Kasumi-1 (cell line): Measurements from ENCODE around the gene ADAT3.

Experiments
- DNase-seq, 2 experiments: peaks; one replicate each; lab custom pipeline; 2025; lab: John Stamatoyannopoulos, UW

Gene ADAT3

GRCh38 chr19:1938071-1938470 is 32.9 kb downstream of the ADAT3 start:
- no peak for DNase-seq

GRCh38 chr19:1941146-1942077 is 36.2 kb downstream of the ADAT3 start, which contains the start of gene CSNK1G2:
Gene CSNK1G2 (plus strand): TSS chr19:1941172. CDS start chr19:1969773, 28,601 bp downstream.
- no peak for DNase-seq

- DNase-seq, result peak; percentile 68 to 75
Measured at GRCh38 chr19:1942078-1942933, 37.1 kb downstream of the ADAT3 start.

GRCh38 chr19:1942934-1943555 is 37.8 kb downstream of the ADAT3 start:
- peak; percentile 56 to 60 for DNase-seq

GRCh38 chr19:1943661-1944087 is 38.5 kb downstream of the ADAT3 start:
- DNase-seq, result no peak

GRCh38 chr19:1944088-1944915 is 39.1 kb downstream of the ADAT3 start:
- peak; percentile 30 to 47 for DNase-seq

GRCh38 chr19:1944916-1945561 is 39.8 kb downstream of the ADAT3 start:
- DNase-seq, result no peak

GRCh38 chr19:1945899-1946298 is 40.7 kb downstream of the ADAT3 start:
- peak; percentile 6 to 8 for DNase-seq

GRCh38 chr19:1947651-1948209 is 42.5 kb downstream of the ADAT3 start:
- DNase-seq, result no peak

GRCh38 chr19:1949304-1950101 is 44.3 kb downstream of the ADAT3 start:
- no peak for DNase-seq

- no peak for DNase-seq
Measured at GRCh38 chr19:1950640-1951039, 45.4 kb downstream of the ADAT3 start.

- DNase-seq, result no peak
Measured at GRCh38 chr19:1952635-1953034, 47.4 kb downstream of the ADAT3 start.

GRCh38 chr19:1953037-1953436 is 47.8 kb downstream of the ADAT3 start:
- no peak for DNase-seq

- DNase-seq, result no peak
Measured at GRCh38 chr19:1953441-1954094, 48.4 kb downstream of the ADAT3 start.

GRCh38 chr19:1954532-1954933 is 49.3 kb downstream of the ADAT3 start:
- no peak for DNase-seq

GRCh38 chr19:1955171-1956121 is 50.2 kb downstream of the ADAT3 start:
- no peak for DNase-seq

GRCh38 chr19:1956122-1956494 is 50.9 kb downstream of the ADAT3 start:
- no peak for DNase-seq
